NOMO-1 (cell line): ENCODE data around the gene CDKN1C.

Experiments used
- DNase-seq, 2 experiments: peaks; one replicate each; lab custom pipeline; 2025; ENCODE audit not compliant: unreplicated experiment in 2 of 2; lab: John Stamatoyannopoulos, UW

The CDKN1C gene

DNA sequence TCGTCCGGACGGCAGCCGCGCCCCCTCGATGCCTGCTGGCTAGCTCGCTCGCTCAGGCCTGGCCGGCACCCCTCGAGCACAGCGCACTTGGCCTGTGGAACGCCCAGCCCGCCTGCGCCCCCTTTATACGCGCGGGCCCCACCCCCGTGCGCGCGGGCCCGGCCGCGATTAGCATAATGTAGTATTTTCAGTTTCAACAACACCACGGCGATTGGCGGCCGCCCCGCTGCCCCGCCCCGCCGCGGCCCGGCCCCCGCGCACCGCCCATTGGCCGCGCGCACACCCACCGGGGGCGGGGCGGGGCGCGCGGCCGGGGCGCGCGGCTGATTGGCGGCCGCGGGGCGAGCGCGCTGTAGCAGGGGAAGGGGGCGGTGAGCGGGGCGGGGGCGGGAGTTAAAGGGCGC is at the start of gene CDKN1C:
CDKN1C (minus strand) TSS at position 98 of the 404 bp plus-strand sequence. CDS start 319 bp downstream, outside the sequence.
- peak; percentile 82 to 89 for DNase-seq

DNA sequence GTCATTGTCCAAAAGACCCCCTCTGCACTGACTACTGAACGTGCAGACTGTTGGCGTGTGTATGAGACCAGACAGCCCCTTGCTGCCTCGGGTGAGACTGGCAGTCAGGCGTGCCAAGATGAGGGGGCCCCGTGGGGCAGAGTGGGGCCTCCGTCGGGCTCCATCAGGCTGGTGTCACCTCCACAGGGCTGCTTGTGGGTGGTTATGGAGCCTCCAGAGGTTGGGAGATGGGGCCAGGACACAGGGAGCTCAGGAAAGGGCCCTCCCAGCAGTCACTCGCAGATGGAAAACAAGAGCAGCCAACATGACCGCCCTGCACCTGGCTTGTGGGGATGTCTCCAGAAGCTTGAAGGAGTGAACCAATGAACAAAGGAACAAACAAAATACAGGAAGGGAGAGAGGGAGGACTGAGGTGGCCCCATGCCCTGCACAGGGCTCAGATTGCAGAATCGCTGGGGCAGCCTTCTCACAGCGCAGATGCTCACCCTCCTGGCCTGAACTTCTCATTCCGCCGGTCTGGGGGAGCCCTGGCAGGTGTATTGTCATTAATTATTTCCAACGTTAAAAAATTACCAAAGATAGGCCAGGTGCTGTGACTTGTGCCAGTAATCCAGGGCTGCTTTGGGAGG is 49.1 kb upstream of the CDKN1C start:
- DNase-seq: no peak

DNA sequence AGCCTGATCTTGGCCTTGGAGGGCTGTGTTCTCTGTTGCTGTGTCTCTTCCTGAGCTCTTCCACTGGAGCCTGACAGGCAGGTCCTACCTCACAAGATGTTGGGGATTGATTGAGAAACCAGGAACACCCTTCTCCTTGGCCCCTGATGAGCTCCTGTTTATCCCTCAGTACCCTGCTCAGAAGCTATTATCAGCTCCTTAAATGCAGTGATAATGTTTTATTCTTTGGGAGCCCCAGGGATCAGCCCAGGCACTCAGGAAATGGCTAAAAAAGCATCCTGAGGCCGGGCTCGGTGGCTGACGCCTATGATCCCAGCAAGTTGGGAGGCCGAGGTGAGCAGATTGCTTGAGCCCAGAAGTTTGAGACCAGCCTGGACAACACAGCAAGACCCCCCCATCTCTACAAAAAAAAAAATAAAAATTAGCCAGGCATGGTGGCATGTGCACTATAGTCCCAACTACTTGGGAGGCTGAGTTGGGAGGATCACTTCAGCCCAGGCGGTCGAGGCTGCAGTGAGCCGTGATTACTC is 48.5 kb upstream of the CDKN1C start:
- no peak for DNase-seq

DNA sequence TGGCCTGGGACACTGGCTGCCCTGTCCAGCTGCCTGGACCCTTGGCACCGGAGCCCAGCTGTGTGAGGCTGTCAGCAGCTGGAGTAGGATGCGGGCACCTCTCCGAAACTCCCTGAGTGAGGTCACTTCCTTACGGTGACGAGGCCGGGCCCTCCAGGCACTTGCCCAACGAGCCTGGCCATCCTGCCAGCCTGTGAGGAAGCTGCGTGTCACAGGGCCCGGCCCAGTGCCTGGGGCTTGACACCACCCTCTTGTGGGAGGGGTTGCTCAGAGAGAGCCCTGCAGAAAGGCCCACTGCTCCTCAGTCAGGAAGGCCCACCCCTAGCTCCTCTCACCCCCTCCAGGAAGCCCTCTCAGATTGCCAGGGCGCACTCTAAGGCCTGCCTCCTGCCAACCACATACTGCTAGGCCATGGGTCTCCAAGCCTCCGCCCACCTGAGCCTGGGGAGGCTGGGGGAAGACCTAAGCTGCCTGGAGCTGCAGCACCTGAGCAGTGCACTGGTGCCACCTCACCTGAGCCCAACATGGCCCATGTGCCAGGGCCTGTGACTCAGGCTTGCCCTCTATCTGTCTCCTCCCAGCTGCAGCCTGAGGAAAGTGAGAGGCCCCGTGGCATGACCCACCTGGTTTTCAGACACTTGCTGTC is 47.9 kb upstream of the CDKN1C start:
- peak; percentile 96 to 97 for DNase-seq

DNA sequence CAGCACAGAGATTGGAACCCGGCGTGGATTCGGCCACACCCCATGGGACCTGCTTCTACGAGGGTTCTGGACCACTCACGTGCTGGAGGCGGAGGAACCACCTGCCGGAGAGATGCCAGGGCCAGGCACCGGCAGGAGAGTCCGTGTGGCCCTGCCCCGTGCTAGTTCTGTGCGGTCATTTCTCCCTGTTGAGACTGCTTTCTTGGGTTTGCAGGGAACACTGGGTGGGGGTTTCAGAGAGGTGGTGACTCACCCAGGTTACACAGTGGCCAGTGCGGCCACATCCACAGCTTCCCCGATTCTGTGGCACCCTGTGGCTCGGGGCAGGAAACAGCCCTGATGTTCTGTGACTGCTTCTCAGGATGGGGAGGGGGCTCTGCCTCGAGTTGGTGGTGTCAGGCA is 47.3 kb upstream of the CDKN1C start:
- peak; percentile 20 to 36 for DNase-seq

DNA sequence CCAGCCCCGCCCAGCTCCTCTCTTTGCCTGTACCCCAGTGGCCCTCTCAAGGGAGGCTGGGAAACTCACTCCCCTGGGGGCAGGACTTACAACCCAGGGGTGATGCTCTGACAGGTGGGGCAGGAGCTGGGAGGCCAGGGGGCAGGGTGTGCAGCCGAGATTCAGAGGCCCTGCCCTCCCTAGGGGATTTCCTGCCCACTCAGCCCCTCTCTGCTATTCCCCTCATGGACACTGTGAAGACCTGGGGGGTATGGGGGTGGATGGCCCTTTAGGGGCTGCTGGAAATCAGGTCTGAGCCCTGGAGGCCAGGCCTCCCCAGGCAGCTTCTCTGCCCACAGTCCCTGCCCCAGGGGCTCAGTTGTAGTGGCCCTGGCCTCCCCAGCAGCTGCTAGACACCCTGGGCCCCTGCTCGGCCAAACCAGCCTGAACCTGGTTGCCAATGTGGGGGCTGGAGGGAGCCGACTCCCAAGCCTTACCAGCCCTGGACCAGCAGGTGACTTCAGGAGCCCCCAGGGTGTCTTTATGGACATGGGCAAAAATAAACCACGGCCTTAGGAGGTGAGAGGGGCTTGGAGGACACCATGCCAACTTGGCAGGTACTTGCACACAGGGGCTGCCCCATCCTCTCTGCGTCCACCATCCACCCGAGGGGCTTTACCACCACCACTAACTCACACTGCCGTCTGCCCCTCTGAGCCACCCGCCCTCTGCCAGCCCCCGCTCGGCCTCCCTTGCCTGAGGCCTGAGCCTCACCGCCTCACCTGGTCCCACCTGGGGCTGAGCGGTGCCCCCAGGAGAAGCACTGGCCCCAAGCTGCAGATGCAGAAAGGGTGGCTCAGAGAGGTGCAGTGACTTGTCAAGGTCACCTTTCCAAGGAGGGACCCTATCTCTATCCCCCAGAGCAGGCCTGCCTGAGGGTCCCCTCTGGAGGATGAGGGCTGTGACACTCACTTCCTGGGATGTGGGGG is 46.5 kb upstream of the CDKN1C start:
- no peak for DNase-seq

DNA sequence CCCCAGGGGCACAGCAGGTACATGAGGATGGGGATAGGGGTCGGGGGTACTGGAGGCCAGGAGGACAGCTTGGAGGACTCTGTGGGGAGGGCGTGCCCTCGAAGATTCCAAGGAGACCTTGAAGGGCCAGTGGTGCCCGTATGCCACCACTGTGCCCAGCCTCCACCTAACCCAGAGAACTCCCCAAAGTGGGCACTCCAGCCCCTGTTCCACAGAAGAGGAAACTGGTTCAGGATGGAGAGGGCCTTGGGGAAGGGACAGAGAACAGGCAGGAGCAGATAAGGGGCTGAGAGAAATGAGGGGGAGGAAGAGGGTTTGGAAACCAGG is 45.8 kb upstream of the CDKN1C start:
- no peak for DNase-seq

DNA sequence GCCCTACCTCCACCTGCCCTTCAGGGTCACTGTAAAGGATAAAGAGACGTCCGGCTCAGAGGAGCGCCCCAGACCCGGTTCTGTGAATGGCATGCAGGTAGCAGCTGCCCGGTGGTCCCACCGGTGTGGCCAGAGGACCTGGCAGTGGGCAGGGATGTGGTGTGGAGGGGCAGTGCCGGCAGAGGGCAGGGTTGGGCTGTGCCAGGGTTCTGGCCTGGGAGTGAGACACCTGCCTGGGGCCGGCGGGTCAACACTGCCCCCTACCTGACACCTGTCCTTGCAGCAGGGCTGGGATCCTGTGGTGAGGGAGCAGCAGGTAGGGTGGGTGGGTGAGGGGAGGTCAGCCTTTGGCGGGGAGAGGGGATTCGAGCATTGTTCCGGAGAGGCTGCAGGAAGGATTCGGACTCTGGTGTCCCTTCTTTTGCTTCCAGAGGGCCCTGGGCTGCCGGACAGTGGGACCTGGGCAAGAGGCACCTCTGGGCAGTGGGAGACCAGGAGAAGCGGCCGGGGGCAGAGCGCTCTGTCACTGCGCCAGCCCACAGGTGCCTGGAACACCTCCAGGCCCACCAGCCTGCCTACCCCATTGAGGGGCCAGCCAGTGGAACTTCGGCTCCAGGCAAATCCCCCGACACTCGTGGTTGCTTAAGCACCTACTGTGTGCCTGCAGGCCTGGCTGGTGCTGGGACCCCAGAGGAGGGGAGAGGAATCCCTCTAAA is 45.3 kb upstream of the CDKN1C start:
- DNase-seq: peak; percentile 39 to 58

DNA sequence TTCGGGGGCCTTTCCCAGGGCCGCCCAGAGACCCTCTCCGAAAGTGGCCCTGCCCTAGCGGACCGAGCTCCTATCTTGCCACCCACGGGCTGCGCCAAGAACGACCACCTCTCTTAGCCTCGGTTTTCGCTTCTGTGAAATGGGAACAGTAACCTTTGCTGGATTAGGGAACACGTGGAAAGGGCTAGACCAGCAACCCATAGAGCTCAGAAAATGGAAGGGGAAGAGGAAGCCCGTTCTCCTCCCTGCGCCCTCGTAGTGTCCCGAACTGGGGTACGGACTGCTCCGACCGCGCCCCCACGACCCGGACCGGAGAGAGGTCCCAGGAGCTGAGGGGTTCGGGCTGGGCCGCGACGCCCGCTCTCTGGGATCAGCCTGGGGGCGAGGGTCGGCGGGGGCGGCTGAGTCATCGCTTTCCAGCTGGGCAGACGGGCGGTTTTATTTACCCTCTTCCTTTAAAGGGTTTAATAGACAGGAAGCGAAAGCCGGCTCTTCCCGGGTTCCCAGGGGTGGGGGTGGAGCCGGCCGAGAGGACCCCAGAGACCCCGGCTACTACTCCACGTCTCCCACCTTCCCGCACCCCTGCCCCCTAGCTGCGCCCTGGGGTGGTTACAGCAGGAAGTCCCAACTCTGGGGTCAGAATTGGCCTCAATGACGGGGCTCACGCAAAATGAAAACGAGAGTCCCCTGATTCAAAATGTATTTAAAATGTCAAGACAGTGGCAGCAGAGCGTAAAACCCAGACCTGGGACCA is 44.6 kb upstream of the CDKN1C start:
- DNase-seq: peak; percentile 44 to 63

DNA sequence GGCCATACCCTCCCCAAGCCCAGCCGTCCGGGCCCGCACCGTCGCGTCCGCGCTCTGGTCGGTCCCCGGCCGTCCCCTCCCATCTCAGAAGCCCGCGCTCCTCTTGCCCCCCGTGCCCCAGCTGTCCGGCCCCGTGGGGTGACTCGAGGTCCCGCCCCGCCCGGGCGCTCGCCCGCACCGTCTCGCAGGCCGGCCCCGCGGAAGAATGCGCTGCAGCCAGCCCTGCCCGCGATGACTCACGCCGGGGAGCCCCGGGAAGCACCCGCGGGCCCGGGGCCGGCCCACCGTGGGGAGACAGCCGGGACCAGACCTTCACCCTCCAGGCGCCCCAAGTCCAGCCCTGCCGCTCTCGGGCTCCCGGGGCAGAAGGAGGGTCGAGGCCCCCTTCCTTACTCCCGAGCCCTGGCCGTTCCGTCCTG is 44.0 kb upstream of the CDKN1C start:
- DNase-seq: peak; percentile 25 to 52

DNA sequence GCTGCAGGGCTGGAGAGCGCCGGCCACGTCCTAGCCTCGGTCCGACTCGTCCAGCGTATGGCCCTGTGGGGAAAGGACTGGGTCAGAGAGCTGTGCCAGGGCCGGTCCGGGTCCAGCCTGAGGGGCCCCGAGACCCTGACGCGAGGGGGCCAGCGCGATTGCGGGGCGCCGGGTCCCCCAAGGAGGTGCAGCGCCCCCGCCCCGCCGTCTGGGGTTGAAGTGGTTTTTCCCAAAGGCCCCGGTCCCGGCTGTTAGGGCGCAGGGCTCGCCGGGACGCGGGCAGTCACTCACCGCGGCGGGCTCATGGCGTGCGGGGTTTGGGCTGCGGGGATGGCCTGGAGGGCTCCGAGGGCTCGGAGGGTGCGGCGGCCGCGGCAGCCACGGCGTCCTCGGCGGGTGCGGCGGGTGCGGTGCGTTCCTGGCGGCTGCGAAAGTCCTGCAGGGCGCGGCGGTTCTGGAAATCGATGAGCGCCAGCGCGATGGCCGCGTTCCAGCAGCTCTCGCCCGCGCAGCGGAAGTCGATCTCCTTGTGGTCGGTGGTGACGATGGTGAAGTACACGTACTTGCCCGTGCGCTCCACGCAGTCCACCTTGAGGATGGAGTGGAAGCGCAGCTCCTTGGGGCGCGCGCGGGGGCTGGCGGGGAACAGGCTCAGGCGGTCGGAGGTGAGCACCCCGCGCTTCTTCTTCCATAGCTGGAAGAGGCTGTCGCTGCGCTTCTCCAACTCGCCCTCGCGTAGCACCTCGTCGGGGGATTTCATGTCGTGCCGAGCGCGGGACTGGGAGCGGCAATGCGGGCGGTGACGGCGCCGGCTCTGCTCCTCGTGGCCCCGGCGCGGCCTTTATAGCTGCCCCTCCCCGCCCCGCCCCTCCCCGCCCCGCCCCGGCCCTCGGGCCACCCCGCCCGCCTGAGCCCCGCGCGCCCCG is 43.3 kb upstream of the CDKN1C start, which contains the start of gene PHLDA2:
PHLDA2 (minus strand) TSS at position 816 of the 926 bp plus-strand sequence; CDS start at position 760, 56 bp downstream.
- peak; percentile 49 to 52 for DNase-seq

DNA sequence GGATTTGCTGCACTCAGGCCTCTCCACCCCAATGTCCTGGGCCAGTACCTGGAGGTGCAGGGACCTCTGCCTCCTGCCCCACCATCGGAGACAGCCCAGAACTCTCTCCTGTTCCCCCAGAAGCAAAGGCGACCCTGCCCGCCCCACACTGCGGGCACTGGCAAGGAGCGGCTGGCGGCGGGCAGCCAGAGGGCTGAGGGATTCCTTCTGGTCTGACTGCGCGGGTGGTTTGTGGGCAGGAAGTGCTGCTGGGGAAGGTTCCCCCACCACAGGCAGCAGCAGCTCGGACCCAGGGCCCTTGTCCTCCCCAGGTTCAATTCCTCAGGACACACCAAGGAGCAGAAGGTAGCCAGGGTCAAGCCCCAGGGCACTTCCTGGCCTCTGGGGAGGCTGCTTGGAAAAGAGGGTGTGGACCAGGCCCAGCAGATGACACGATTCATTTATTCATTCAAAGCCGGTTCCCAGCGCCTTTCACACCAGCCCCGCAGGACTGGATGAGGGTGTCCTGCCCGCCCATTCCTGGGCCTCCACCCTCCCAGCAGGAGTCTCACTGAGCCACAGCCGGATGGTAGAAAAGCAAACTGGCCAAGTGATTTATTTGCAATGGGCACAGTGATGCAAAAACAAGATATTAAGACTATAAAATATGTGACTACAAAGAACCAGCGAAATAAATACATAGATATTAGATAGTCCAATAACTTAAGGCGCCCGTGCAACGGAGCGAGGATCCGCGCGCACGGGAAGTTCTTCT is 42.5 kb upstream of the CDKN1C start:
- DNase-seq: peak in 1 of 2 experiments; percentile 6

DNA sequence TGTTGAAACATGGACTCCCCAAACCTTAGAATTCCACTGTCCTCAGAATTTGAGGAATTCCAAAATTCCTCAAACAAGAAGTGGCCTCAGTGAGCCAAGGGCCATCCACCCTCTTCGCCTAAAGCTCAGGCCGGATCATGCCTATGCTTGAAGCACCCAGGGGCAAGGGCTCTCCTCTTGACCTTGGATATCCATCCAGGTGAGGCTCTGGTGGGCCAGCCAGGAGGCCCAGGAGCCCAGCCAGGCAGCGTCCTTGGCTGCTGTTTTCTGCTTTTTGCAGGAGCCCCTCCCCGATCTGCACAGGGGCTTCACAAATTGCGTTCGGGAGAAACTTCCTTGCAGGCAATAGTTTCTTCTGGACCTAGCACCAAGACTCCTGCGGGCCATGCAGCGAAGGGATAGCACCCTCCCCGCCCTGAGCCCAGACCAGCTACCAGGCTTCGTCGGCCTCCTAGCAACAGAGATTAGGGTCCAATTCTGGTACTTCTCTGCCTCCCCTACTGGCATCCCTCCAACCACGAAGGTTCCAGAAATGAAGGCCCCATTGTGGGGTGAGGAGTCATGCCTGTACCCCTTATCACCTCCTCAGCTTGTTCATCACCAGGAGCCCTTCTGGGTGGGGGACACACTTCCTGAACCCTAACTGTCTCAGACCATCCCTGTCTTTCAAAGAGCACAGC is 41.7 kb upstream of the CDKN1C start:
- no peak for DNase-seq

DNA sequence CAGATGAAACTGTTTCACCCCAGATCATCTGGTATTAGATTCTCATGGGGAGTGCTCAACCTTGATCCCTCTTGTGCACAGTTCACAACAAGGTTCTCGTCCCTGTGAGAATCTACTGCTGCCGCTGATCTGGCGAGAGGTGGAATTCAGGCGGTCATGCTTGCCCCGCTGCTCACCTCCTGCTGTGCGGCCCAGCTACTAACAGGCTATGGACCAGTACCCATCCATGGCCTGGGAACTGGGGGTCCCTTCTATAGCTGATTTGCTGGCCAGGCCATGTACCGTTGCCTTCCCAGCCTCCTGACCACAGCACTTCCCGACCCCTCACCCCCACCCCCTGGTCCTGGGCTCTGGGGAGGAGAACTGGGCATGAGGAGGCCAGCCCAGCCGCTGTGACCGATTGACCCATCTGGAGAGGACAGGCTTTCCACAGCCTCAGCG is 41.1 kb upstream of the CDKN1C start:
- DNase-seq: no peak

DNA sequence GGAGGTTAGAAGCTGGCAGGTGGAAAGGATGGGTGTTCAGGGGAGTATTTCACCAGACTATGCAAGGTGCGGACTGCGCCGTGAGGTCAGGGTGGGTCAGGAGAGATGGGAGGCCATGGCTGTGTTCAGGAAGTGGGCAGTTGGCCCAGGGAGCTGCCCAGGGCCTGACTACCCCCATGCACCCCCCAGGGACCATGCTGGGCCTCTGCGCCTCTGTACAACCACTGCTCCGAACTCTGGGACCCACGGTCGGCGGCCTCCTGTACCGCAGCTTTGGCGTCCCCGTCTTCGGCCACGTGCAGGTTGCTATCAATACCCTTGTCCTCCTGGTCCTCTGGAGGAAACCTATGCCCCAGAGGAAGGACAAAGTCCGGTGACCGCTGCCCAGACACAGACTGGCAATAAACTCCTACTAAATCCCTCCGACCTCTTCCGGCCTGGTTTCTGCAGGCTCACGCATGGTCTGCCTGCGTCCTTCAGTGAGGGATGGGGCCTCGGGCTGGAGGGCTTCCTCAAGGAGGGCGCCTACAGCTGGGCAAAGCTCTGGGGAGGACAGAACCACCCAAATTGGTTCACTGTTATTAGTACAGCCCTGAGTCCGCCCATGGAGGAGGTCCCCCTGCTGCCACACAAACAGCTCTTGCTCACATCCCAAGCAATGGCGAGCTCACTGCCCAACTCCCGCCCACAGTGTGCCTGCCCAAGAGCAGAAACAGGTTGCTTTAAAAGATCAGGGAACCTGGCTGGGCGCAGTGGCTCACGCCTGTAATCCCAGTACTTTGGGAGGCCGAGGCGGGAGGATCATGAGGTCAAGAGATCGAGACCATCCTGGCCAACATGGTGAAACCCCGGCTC is 39.5 kb upstream of the CDKN1C start:
- no peak for DNase-seq

DNA sequence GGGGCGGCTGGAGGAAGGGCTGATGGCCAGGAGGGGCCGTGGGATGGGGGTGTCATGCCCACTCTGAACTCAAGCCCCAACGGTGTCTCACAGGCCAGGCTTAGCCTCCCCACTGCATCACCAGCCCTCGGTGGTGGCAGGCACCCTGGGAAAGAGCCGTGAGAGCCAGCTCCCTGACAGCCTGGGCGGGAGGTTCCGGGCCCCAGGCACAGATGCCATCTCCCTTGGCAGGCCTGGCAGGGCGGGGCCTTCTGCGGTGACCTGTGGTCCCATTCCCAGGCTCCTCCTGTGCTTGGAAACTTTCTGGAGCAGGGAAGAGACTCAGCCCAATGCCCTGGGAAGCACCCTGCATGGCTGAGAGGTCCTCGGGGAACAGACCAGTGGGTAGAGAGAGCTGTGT is 38.8 kb upstream of the CDKN1C start:
- no peak for DNase-seq
